ENCODE data around the gene SELPLG.
"Not testable (repeated sequence)": the region's sequence is repeated elsewhere in the genome, so short reads cannot be mapped to it uniquely, and the experiment has no call there.

Gene SELPLG

GRCh38 chr12:108584456-108585065 is 49.1 kb downstream of the SELPLG start:
- no peak for DNase-seq

- DNase-seq, result no peak
Observed at GRCh38 chr12:108583991-108584390, 49.7 kb downstream of the SELPLG start.

- DNase-seq, result no peak
Observed at GRCh38 chr12:108582978-108583770, 50.5 kb downstream of the SELPLG start.

GRCh38 chr12:108582509-108582908 is 51.2 kb downstream of the SELPLG start:
- no peak for DNase-seq

- no peak for DNase-seq
Observed at GRCh38 chr12:108581311-108582227, 52.1 kb downstream of the SELPLG start.

- DNase-seq, result no peak
Observed at GRCh38 chr12:108580531-108580930, 53.2 kb downstream of the SELPLG start.

- DNase-seq, result no peak
Observed at GRCh38 chr12:108578813-108579212, 54.9 kb downstream of the SELPLG start.

GRCh38 chr12:108578264-108578663 is 55.4 kb downstream of the SELPLG start:
- no peak for DNase-seq

GRCh38 chr12:108577458-108577857 is 56.2 kb downstream of the SELPLG start:
- DNase-seq, result no peak

GRCh38 chr12:108576660-108577234 is 56.9 kb downstream of the SELPLG start:
- no peak for DNase-seq

- DNase-seq, result no peak
Observed at GRCh38 chr12:108575199-108575912, 58.3 kb downstream of the SELPLG start.

GRCh38 chr12:108574276-108574675 is 59.4 kb downstream of the SELPLG start:
- DNase-seq, result not testable (repeated sequence)

GRCh38 chr12:108573317-108573716 is 60.4 kb downstream of the SELPLG start:
- DNase-seq, result no peak

- no peak for DNase-seq
Observed at GRCh38 chr12:108572166-108572790, 61.4 kb downstream of the SELPLG start.
